Measurements from ENCODE around the gene XIRP2. TPM values are rescaled to one million over a fixed set of nuclear protein-coding genes. Genes with fewer than 3 reads are reported as not detected.

The XIRP2 gene
- polyA plus RNA-seq, 2 of the 4 experiments (the other 2 are of a cell fraction) = not detected

DNA sequence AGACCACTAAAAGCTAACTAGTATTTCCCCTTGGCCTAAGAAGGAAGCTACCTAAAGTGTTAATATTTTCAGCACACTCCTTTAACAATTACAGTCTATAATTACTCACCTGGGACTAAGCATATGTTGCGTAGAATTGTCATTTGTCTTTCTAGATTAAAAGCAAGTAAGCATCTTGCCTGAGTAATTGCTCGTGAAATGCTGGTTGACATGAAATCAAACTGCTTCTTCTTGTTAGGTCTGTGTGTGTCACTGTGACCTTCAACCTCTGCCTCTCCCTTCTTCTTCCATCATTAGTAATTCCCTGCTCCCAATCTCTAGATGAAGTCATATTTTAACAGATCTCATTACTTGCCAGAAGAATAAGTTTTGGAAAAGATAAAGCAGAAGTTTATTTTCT lies 212.2 kb downstream of the XIRP2 start:
- DNase-seq (ENCODE audit: low read depth in 1 of 2, low spot score in 1 of 2) (no peak), FAIRE-seq (no peak), ATAC-seq (no peak)
- TF ChIP-seq, protein P1, sequence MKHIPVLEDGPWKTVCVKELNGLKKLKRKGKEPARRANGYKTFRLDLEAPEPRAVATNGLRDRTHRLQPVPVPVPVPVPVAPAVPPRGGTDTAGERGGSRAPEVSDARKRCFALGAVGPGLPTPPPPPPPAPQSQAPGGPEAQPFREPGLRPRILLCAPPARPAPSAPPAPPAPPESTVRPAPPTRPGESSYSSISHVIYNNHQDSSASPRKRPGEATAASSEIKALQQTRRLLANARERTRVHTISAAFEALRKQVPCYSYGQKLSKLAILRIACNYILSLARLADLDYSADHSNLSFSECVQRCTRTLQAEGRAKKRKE (CRISPR knock-in tag; IDR thresholded peaks at IDR 0.05; ENCODE audit: low read depth) = no peak
- TF ChIP-seq EP300 (IDR thresholded peaks at IDR 0.05) (no peak), HEYL (CRISPR knock-in tag; IDR thresholded peaks at IDR 0.05) (no peak), RFX5 (IDR thresholded peaks at IDR 0.05) (no peak), RCOR1 (IDR thresholded peaks at IDR 0.05; ENCODE audit: low read depth, low read length) (no peak), KDM5A (IDR thresholded peaks at IDR 0.05) (no peak), FOXS1 (CRISPR knock-in tag; IDR thresholded peaks at IDR 0.05) (no peak), ZSCAN20 (CRISPR knock-in tag; IDR thresholded peaks at IDR 0.05) (no peak), NR3C1 (IDR thresholded peaks at IDR 0.05) (no peak), CEBPB (IDR thresholded peaks at IDR 0.05) (no peak), ZFP36 (IDR thresholded peaks at IDR 0.05; ENCODE audit: borderline replicate concordance, partially characterized antibody) (no peak), KDM1A (IDR thresholded peaks at IDR 0.05; ENCODE audit: low read depth) (no peak), POLR2A (IDR thresholded peaks at IDR 0.05; ENCODE audit: low read length) (no peak)
- TF ChIP-seq, protein P2, sequence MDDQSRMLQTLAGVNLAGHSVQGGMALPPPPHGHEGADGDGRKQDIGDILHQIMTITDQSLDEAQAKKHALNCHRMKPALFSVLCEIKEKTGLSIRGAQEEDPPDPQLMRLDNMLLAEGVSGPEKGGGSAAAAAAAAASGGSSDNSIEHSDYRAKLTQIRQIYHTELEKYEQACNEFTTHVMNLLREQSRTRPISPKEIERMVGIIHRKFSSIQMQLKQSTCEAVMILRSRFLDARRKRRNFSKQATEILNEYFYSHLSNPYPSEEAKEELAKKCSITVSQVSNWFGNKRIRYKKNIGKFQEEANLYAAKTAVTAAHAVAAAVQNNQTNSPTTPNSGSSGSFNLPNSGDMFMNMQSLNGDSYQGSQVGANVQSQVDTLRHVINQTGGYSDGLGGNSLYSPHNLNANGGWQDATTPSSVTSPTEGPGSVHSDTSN (IDR thresholded peaks at IDR 0.05) = no peak
- POLR2A ChIA-PET = no interaction called here
- no peak overlapping the region for H3K4me3 ChIP-seq
- H3K4me2 ChIP-seq = no peak overlapping the region
- 55% methylated on average over 2 of the region's 2 CpGs for WGBS (ENCODE audit: missing lambda C conversion rate)
- H3K27ac ChIP-seq = no peak overlapping the region
- CTCF ChIA-PET = no interaction called here
- H3K4me1 ChIP-seq = no peaks in the 10 kb centered on the region
- H3K9me3 ChIP-seq = no peaks in the 10 kb centered on the region

DNA sequence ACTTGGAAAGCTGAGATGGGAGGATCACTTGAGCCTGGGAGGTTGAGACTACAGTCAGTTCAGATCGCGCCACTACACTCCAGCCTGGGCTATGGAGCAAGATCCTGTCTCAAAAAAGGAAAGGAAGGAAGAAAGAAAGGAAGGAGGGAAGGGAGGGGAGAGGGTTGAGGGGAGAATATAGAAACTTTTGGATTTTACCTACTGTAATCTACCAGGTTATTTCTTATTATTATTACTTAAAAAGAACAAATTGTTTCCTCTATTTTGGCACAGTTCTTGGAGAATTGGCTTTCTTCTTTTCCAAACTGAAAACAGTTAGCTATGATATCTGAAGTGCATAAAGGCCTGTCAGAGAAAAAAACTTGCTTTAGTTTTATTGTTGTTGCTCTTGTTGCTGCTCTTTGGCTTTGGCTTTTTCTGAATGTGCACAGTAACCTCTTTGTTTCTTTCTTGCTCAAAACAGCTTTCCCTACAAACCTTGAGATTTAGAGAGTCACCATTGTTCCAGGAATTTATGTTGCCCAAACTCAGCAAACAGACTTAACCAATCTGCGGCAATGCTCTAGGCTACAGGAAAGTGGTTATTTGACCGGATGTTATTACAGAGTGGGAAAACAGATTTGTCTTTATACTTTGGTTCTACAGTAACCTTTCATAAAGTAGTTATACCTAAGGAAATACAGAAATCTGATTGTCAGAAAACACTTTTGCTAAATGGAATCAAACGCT lies 214.9 kb downstream of the XIRP2 start:
- DNase-seq (ENCODE audit: low read depth in 1 of 2, low spot score in 1 of 2) = no peak
- no peak overlapping the region for H3K4me2 ChIP-seq
- no peak for FAIRE-seq
- no peaks in the 10 kb centered on the region for H3K4me1 ChIP-seq
- no peaks in the 10 kb centered on the region for H3K9me3 ChIP-seq
- H3K27ac ChIP-seq = no peak overlapping the region
- ChIA-PET CTCF (no interaction called here), POLR2A (no interaction called here)
- WGBS (ENCODE audit: missing lambda C conversion rate) = 45% methylated on average over 5 of the region's 5 CpGs
- no peak for TF ChIP-seq NPAS2 (CRISPR knock-in tag; IDR thresholded peaks at IDR 0.05; ENCODE audit: borderline replicate concordance)
- TF ChIP-seq EHMT2 (IDR thresholded peaks at IDR 0.05; ENCODE audit: low read depth) = no peak
- no peak for TF ChIP-seq TFCP2L1 (CRISPR knock-in tag; IDR thresholded peaks at IDR 0.05)
- TF ChIP-seq, protein P3, sequence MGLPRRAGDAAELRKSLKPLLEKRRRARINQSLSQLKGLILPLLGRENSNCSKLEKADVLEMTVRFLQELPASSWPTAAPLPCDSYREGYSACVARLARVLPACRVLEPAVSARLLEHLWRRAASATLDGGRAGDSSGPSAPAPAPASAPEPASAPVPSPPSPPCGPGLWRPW (IDR thresholded peaks at IDR 0.05) = no peak
- no peak for TF ChIP-seq BHLHE40 (IDR thresholded peaks at IDR 0.05; ENCODE audit: low read depth, low read length)
- TF ChIP-seq, protein P4, sequence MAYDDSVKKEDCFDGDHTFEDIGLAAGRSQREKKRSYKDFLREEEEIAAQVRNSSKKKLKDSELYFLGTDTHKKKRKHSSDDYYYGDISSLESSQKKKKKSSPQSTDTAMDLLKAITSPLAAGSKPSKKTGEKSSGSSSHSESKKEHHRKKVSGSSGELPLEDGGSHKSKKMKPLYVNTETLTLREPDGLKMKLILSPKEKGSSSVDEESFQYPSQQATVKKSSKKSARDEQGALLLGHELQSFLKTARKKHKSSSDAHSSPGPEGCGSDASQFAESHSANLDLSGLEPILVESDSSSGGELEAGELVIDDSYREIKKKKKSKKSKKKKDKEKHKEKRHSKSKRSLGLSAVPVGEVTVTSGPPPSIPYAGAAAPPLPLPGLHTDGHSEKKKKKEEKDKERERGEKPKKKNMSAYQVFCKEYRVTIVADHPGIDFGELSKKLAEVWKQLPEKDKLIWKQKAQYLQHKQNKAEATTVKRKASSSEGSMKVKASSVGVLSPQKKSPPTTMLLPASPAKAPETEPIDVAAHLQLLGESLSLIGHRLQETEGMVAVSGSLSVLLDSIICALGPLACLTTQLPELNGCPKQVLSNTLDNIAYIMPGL (CRISPR knock-in tag; IDR thresholded peaks at IDR 0.05; ENCODE audit: borderline replicate concordance) = no peak
- TF ChIP-seq ZC3H11A (IDR thresholded peaks at IDR 0.05) = no peak
- TF ChIP-seq, protein P5, sequence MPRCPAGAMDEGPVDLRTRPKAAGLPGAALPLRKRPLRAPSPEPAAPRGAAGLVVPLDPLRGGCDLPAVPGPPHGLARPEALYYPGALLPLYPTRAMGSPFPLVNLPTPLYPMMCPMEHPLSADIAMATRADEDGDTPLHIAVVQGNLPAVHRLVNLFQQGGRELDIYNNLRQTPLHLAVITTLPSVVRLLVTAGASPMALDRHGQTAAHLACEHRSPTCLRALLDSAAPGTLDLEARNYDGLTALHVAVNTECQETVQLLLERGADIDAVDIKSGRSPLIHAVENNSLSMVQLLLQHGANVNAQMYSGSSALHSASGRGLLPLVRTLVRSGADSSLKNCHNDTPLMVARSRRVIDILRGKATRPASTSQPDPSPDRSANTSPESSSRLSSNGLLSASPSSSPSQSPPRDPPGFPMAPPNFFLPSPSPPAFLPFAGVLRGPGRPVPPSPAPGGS (IDR thresholded peaks at IDR 0.05) = no peak
- TF ChIP-seq ZSCAN20 (CRISPR knock-in tag; IDR thresholded peaks at IDR 0.05) = no peak
- TF ChIP-seq, protein P6, sequence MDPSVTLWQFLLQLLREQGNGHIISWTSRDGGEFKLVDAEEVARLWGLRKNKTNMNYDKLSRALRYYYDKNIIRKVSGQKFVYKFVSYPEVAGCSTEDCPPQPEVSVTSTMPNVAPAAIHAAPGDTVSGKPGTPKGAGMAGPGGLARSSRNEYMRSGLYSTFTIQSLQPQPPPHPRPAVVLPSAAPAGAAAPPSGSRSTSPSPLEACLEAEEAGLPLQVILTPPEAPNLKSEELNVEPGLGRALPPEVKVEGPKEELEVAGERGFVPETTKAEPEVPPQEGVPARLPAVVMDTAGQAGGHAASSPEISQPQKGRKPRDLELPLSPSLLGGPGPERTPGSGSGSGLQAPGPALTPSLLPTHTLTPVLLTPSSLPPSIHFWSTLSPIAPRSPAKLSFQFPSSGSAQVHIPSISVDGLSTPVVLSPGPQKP (IDR thresholded peaks at IDR 0.05; ENCODE audit: low read depth, low read length) = no peak
- no peak for TF ChIP-seq FOXS1 (CRISPR knock-in tag; IDR thresholded peaks at IDR 0.05)
- TF ChIP-seq ZNF302 (CRISPR knock-in tag; IDR thresholded peaks at IDR 0.05) = no peak
- TF ChIP-seq EHF (CRISPR knock-in tag; IDR thresholded peaks at IDR 0.05) = no peak
- TF ChIP-seq CBX8 (IDR thresholded peaks at IDR 0.05) = no peak
- H3K4me3 ChIP-seq = no peak overlapping the region
- ATAC-seq = no peak
